NCI-H1694 (cell line): ENCODE results near the gene INPP4B.
A peak's percentile ranks its signal among the peaks of the same experiment; 100 is the strongest.

Experiments
- DNase-seq: peaks from one replicate; lab custom pipeline; 2025; lab: John Stamatoyannopoulos, UW

Gene INPP4B

DNA sequence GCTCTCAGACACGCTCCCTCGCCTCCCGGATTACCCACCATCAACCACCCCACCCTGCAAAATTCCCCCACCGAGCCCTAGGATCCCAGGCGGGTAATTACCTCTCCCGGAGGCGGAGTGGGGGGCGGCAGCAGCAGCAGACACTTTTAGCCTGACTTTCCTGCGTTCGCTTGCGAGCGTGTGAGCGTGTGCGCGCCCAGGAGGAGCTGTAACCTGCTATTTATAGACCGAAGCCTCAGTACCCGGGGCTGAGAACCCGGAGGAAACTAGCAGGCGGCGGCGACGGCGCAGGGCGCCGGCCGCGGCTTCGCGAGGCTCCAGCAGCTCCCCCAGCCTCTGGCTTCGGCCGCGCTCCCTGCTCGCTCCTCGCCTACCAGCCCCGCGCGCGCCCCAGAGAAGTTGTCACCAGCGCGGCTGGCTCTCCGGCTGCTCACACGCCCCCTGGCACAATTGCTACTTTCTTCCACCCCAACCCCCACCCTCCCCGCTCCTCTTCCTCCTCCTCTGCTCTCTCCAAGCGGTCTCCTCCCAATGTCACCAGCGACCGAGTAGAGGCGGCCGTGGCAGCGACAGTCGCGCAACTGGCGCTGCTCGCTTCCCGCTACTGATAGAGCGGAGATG lies at the start of gene INPP4B:
Gene INPP4B, minus strand, starts transcription at position 194 of the 621 bp plus-strand sequence.
- peak; percentile 1 for DNase-seq

DNA sequence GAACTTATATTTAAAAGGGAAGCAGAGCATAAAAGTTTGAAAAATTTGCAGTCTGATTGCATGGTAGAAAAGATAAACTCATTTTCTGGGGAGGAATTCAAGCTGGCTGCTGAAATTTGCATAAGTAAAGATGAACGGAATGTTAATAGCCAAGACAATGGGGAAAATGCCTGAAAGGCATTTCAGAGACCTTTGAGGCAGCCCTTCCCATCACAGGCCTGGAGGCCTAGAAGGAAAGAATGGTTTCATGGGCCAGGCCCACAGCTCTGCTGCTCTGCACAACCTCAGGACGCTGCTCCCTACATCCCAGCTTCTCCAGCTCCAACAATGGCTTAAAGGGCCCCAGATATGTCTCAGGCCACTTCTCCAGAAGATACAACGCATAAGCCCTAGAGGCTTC lies 46.9 kb upstream of the INPP4B start:
- no peak for DNase-seq

- no peak for DNase-seq
Measured at GRCh38 chr4:142886566-142886965, 40.5 kb upstream of the INPP4B start.

GRCh38 chr4:142883040-142883832 lies 37.1 kb upstream of the INPP4B start:
- no peak for DNase-seq

DNA sequence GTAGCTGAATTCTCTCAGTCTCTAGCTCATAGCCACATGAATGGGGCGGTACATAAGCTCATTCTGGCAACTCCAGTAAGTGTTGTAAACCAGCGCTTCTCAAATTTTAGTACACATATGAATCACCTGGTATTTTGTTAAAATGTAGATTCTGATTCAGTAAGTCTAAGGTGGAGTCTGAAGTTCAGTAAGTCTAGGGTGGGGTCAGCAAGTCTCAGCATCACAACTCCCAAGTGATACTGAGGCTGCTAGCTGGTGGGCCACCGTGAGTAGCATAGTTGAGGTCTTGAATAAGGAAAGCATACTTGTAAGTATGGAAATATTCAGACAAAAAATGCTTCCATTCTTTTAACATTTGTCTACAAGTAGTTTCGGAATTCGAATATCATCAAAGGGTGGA lies 36.1 kb upstream of the INPP4B start:
- DNase-seq, result no peak

DNA sequence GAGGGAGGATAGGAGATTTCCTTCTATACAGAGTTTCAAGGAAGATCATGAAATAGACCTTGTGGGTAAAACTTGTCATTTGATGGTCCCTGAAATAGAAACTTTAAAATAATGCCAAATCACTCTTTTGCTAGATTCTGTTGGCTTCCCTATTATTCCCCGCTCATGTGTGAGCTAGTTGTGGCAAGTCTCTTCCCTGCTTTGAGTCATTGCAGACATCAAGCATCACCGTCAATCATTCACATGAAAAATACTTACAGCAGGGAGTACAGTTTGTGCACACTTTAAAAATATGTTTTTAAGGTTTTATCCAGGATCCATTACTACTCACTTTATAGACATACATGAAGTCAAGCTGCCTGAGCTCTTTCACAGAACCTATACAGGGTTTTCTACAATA lies 35.2 kb upstream of the INPP4B start:
- no peak for DNase-seq

GRCh38 chr4:142875117-142875516 lies 29.0 kb upstream of the INPP4B start:
- no peak for DNase-seq

DNA sequence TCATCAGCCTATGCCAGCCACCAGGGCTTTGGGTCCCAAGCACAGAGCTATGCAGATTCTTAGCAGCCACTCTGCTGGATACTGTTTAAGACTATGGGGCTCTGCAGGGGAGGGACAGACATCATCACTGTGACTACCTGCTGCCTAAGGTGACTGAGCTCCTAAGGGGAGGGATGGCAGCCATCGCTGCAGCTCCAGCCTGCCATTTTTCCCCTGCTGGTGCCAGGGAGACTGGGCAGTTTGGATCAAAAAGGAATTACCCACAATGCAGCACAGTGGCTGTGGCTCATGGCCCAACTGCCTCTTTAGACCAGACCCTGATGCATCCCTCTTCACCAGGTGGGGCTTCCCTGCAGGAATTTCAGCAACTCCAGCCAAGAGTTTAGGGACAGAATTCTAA lies 28.6 kb upstream of the INPP4B start:
- no peak for DNase-seq

GRCh38 chr4:142866685-142867084 lies 20.6 kb upstream of the INPP4B start:
- no peak for DNase-seq

DNA sequence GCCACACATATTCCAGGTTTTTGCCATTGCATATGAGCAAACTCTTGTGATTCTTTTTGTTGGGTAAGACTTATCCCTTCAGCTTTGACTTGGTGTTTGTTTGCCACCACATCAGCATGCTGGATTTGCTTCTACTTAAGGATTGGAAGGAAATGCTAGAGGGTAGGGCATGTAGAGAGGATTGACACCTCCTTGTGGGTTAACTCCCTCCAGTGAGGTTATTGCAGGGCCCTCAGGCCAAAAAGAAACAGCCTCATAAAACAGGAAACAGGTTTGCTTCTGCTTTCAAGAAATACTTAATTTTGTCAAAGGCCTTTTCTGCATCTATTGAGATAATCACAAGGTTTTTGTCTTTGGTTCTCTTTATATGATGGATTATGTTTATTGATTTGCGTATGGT lies 15.2 kb upstream of the INPP4B start:
- DNase-seq, result no peak

GRCh38 chr4:142858965-142859364 lies 12.9 kb upstream of the INPP4B start:
- DNase-seq, result no peak

- no peak for DNase-seq
Measured at GRCh38 chr4:142858446-142858845, 12.3 kb upstream of the INPP4B start.

DNA sequence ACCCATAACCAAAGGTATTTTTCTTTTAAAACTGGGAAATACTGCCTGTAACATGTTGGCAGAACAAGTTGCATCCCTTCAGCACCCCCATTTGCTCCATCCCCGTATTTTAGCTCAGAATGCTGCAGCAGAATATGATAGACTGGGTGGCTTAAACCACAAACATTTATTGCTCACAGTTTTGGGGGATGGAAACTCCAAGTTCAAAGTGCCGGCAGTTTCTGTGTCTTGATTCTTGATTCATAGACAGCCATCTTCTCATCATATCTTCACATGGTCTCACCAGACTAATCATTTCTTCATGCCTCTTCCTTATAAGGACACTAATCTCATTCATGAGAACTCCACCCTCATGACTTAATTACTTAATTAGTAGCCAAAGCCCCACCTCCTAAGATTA lies 10.5 kb upstream of the INPP4B start:
- no peak for DNase-seq

- no peak for DNase-seq
Measured at GRCh38 chr4:142850478-142850877, 4.4 kb upstream of the INPP4B start.

DNA sequence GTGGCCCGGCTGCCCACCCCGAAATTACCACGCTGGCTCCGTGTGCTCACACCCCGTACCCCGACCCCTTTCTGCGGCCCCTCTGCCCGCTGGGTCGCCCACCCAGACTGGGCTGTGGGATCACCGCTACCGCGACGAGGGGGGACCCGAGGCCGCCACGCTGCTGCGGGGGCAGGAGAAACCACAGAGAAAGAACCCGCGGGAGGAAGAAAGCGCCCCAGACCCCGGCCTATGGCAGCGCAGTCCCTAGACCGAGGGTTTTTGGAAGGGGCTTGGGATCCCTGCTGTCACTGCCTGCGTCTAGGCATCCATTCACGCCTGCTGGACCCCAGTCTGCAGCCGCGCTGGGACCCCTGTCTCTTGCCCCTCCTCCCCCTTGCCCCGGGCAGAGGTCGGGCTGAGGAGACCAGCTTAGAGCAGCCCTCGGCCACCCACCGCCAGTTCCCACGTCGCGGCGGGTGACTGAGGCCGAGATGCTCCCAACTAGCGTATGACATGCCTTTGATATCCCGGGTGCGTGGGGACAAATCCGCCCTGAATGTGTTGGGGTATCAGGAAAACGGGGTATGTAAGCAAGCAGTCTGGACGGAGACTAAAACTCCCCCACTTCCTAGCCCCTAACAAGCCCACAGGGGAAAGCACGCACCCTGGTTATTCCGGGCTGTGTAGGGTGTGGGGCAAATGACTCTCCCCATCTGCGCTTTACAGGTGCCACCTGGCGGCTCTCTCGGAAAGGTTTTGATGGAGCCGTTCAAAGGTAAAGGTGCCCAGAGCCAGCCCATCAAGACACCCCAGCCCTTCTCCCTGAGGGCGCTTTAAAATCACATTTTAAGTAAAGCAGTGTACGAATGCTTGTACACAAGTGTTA lies 862 bp upstream of the INPP4B start:
- no peak for DNase-seq

DNA sequence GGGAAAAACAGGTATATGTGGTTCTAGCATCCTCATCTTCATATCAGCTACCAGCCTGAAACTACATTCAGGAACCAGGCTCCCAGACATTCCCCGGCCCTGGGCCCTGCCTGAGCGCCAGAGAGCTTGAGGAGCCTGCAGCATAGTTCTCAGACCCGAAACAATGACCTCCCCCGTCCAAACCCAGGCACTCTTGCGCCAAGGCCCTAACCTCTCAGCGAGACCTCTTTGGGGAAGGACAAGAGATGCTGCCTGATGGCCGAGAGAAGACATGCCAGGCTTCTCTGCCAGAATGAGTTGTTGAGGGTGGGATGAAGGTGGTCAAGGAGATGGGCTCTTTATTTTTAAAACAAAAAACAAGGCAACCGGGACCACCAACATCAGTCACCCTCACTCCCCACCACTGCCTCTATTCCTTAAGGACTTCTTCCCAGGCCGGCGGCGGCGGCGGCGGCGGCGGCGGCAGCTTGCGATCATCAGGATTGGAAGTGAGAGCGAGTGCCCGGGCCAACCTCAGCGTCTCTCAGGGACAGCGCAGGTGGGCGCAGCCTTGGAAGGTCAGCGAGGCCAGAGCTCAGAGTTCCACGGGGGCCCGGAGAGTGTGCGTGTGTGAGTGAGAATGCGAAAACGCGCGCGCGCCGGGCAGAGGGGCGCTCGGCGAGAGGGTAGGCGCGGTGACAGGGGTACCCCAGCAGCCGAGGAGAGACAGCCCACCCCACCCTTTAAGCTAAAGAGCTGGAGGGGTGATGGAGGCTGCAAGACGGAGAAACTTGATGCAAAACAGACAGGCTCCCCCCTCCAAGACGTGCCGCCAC lies 601 bp downstream of the INPP4B start:
- DNase-seq, result no peak

DNA sequence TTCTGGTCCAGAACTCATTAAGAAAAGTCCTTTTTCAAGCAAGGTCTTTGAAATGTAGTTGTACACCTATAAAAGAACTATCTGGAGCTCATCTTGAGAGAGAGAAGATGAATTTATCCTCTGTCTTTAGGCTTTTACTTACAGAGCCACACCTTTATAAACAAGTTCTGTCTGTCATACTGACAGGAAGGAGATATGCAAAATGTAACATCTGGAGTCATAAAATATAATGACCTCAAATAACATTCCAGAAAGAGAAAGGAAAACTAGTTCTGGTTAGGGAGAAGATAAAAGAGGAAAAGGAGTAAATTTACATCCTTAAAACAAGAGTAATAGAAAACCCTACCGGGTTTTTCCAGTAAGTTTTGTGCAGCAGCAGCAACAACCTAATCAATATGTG lies 1.3 kb downstream of the INPP4B start:
- DNase-seq, result no peak

GRCh38 chr4:142840516-142841123 lies 5.5 kb downstream of the INPP4B start:
- peak; percentile 0 for DNase-seq

DNA sequence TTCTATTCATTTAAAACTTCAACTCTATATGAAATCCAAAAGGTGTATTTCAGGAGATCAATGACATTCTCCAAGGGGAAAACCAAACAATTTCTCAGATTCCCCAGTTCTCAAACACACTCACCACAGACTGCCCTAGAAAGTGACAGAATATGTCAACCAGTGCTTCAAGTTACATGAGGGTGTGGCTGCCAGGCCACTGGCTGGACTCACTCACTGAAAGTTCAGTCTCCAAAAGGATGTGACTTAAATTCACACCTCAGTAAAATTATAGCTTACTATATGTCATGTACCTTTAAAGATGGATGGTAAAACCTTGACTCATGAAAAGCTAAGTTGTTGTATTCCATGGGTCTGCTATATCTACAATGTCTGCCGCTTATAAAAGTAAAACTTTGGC lies 7.3 kb downstream of the INPP4B start:
- DNase-seq, result no peak

DNA sequence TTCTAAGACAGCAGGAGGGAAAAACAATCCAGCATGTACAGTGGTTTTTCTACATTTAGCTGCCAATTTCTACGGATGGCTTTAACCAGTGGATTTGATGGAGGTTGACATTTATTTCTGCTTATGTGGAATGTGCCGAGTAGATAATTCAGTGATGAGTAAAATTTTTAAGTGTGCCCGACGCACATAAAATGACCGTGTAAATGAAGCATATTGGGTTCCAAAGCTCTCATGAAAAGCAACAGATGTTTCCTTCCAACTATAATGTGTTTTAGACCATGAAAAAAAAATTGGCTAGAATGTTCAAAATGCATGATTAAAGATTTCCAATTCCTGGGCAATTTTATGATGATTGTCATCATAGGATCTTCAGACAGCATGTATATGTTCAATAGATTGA lies 14.1 kb downstream of the INPP4B start:
- DNase-seq, result no peak

GRCh38 chr4:142826503-142827241 lies 19.4 kb downstream of the INPP4B start:
- DNase-seq, result no peak
